ENCODE data around the gene TMEM255B. TPM values are rescaled to one million over a fixed set of nuclear protein-coding genes. Genes with fewer than 3 reads are reported as not detected.

TMEM255B gene
- total RNA-seq, 6 donors from 2014 or later: 1.4 to 39.0 (median 13.8) TPM

DNA sequence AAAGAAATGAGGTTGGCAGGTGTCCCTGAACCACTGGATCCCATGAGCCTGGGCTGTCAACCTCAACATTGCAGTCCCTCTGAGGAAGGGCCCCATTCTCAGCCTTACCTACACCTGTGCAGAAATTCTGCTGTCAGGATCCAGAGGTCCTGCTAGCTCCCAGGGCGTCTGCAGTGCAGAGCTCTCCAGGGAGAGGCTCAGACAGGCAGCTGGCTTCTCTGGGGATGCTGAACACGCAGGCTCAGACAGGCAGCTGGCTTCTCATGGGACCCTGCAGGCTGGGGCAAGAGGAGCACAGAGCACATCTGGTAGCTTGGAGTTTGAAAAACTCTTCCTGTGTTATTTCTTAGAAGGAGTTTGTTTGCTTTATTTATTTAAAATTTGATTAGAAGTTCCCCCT is 50.9 kb downstream of the TMEM255B start:
- DNase-seq (no peak), ATAC-seq (ENCODE audit: low FRiP score in 2 of 2) (no peak)
- 86% methylated on average over 2 of the region's 2 CpGs for WGBS, 2 donors
- H3K36me3 ChIP-seq: no peaks in the 10 kb centered on the region
- peaks cover 0 to 15% (median 5%) of the 10 kb centered on the region in 4 donors for H3K9me3 ChIP-seq
- no peak overlapping the region for H3K27ac ChIP-seq
- no peaks in the 10 kb centered on the region for H3K27me3 ChIP-seq
- peaks cover 15 to 21% (median 18%) of the 10 kb centered on the region in 4 donors for H3K4me1 ChIP-seq
- no peak overlapping the region for H3K4me3 ChIP-seq
- TF ChIP-seq, protein P1, sequence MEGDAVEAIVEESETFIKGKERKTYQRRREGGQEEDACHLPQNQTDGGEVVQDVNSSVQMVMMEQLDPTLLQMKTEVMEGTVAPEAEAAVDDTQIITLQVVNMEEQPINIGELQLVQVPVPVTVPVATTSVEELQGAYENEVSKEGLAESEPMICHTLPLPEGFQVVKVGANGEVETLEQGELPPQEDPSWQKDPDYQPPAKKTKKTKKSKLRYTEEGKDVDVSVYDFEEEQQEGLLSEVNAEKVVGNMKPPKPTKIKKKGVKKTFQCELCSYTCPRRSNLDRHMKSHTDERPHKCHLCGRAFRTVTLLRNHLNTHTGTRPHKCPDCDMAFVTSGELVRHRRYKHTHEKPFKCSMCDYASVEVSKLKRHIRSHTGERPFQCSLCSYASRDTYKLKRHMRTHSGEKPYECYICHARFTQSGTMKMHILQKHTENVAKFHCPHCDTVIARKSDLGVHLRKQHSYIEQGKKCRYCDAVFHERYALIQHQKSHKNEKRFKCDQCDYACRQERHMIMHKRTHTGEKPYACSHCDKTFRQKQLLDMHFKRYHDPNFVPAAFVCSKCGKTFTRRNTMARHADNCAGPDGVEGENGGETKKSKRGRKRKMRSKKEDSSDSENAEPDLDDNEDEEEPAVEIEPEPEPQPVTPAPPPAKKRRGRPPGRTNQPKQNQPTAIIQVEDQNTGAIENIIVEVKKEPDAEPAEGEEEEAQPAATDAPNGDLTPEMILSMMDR (IDR thresholded peaks at IDR 0.05): no peak
- TF ChIP-seq EP300 (IDR thresholded peaks at IDR 0.05) (no peak), POLR2A (IDR thresholded peaks at IDR 0.05) (no peak), POLR2AphosphoS5 (IDR thresholded peaks at IDR 0.05) (no peak)

DNA sequence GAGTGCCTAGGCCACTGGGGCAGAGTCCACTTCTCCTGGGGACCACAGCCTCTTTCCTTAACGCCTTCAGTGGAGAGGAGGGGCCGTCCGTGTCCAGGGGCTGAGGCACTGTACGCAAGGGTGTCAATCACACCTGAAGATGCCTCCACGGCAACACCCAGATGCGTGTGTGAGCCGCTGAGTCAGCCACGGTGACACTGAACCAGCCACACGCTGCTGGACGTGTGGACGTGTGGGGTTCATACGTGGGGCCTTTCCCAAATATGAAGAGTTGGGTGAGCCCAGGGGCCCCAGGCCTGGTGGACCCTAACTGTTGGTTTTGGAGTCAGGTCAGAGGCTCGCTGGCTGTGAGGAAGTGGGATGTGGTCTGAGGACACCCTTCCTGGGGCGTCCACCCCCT is 51.6 kb downstream of the TMEM255B start:
- ATAC-seq (ENCODE audit: low FRiP score in 2 of 2): no peak
- TF ChIP-seq EP300 (IDR thresholded peaks at IDR 0.05) (no peak), POLR2A (IDR thresholded peaks at IDR 0.05) (no peak), POLR2AphosphoS5 (IDR thresholded peaks at IDR 0.05) (no peak)
- TF ChIP-seq, protein P1 (IDR thresholded peaks at IDR 0.05): no peak
- 95 to 97% methylated on average over 12 to 14 of the region's 14 CpGs for WGBS, 2 donors
- peaks cover 20 to 28% (median 24%) of the 10 kb centered on the region in 4 donors for H3K4me1 ChIP-seq
- H3K27me3 ChIP-seq: no peaks in the 10 kb centered on the region
- H3K4me3 ChIP-seq: no peak overlapping the region
- no peak overlapping the region for H3K27ac ChIP-seq
- no peak for DNase-seq
- no peaks in the 10 kb centered on the region for H3K36me3 ChIP-seq
- peaks cover 0 to 15% (median 5%) of the 10 kb centered on the region in 4 donors for H3K9me3 ChIP-seq

GRCh38 chr13:113811081-113811928 is 52.3 kb downstream of the TMEM255B start:
- H3K9me3 ChIP-seq: peaks cover 0 to 15% (median 5%) of the 10 kb centered on the region in 4 donors
- WGBS, 2 donors: 89 to 95% methylated on average over 20 to 26 of the region's 30 CpGs
- DNase-seq: peak in 1 of 2 donors; percentile 55

GRCh38 chr13:113812178-113813040 is 53.4 kb downstream of the TMEM255B start:
- Histone ChIP-seq H3K36me3 (no peaks in the 10 kb centered on the region), H3K9me3 (peaks cover 0 to 15% (median 5%) of the 10 kb centered on the region in 4 donors), H3K4me3 (no peak overlapping the region), H3K4me1 (peaks cover 32 to 46% (median 38%) of the 10 kb centered on the region in 4 donors), H3K27ac (peak overlapping the region in 2 of 4 donors; percentile 57 to 67), H3K27me3 (no peaks in the 10 kb centered on the region)
- ATAC-seq (ENCODE audit: low FRiP score in 2 of 2) (no peak), DNase-seq (peak in 1 of 2 donors; percentile 72)
- 87 to 91% methylated on average over 22 to 47 of the region's 51 CpGs for WGBS, 2 donors
- TF ChIP-seq POLR2A (IDR thresholded peaks at IDR 0.05) (no peak), POLR2AphosphoS5 (IDR thresholded peaks at IDR 0.05) (no peak), EP300 (IDR thresholded peaks at IDR 0.05) (no peak)
- TF ChIP-seq, protein P1 (IDR thresholded peaks at IDR 0.05): no peak

More at GRCh38 chr13:113811081-113811928, 52.3 kb downstream of the TMEM255B start:
- Histone ChIP-seq H3K27ac (no peak overlapping the region), H3K27me3 (no peaks in the 10 kb centered on the region), H3K36me3 (no peaks in the 10 kb centered on the region), H3K4me1 (peaks cover 24 to 35% (median 29%) of the 10 kb centered on the region in 4 donors), H3K4me3 (no peak overlapping the region)
- TF ChIP-seq POLR2AphosphoS5 (IDR thresholded peaks at IDR 0.05) (no peak), EP300 (IDR thresholded peaks at IDR 0.05) (no peak), POLR2A (IDR thresholded peaks at IDR 0.05) (no peak)
- TF ChIP-seq, protein P1 (IDR thresholded peaks at IDR 0.05): no peak
- no peak for ATAC-seq (ENCODE audit: low FRiP score in 2 of 2)

Measured in upper lobe of left lung (tissue), 6 donors.